ENCODE data around the gene ZNF600.
A peak's percentile ranks its signal among the peaks of the same experiment; 100 is the strongest.
"Not testable (repeated sequence)": the region's sequence is repeated elsewhere in the genome, so short reads cannot be mapped to it uniquely, and the experiment has no call there.

The ZNF600 gene

GRCh38 chr19:52789440-52789839, 2.8 kb upstream of the ZNF600 start:
- DNase-seq (ENCODE audit: low read depth) = no peak
- no peak overlapping the region for H3K4me3 ChIP-seq (ENCODE audit: low read depth, low read length)
- TF ChIP-seq CTCF (IDR thresholded peaks at IDR 0.05; ENCODE audit: control insufficient read depth, extremely low read depth, insufficient read depth) = no peak

DNA sequence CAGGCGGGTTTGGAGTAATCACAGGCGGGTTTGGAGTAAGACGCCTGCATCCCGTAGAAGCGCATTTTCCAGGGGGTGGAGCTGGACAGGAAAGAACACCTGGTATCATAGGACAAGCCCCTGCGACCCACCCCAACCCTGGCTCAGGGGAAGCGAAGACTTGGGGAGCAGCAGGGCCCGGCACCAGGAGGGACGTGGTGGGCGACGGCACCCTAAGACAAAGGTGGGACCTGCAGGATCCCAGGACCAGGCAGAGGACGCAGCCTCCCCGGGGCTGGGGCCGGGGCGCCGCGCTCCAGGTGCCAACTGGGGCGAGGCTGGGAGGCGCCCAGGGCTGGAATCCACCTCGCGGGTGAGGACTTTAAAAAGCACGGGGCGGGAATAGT, 520 bp downstream of the ZNF600 start:
- DNase-seq (ENCODE audit: low read depth) = no peak
- peak overlapping the region; percentile 90 for H3K4me3 ChIP-seq (ENCODE audit: low read depth, low read length)
- no peak for TF ChIP-seq CTCF (IDR thresholded peaks at IDR 0.05; ENCODE audit: control insufficient read depth, extremely low read depth, insufficient read depth)

- TF ChIP-seq CTCF (IDR thresholded peaks at IDR 0.05; ENCODE audit: control insufficient read depth, extremely low read depth, insufficient read depth) = no peak
- DNase-seq (ENCODE audit: low read depth) = no peak
- H3K4me3 ChIP-seq (ENCODE audit: low read depth, low read length) = peak overlapping the region; percentile 90
Observed at GRCh38 chr19:52785506-52785905, 1.1 kb downstream of the ZNF600 start.

DNA sequence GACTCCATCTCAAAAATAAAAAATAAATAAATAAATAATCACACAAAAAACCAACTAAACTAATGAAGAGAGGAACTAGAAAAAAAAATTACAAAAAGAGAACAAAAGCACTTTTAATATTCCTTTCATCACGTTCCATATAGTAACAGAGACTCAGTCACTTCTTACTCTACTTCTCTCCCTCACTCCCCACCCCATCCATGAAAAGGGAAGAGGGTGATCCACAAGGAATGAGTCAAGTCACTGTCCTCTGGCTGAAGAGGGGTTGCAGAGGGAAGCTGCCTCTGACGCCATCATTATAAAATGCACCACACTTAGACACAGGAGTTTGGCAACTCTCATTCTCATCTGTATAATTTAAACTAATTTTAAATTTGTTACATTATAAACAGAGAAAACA, 3.7 kb downstream of the ZNF600 start:
- DNase-seq (ENCODE audit: low read depth); H3K4me3 ChIP-seq (ENCODE audit: low read depth, low read length): not testable (repeated sequence)

DNA sequence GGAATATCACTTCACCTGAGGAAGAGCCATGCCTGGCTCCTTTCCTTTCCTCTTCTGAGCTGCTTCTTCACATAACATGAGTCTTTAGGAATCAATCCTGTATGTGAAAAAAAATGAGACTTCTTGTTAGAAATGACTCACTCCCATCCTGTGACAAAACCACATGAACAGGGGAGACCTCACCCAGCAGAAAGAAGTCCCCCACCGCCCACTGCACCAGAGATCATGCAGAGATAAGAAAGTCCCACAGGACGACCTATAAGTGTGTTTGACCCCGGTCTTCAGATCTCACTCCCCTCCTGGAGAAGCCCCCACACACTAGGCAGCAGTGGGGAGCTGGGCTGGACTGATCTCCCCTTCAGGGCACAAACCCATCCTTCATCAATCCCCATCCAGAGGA, 7.8 kb downstream of the ZNF600 start:
- TF ChIP-seq CTCF (IDR thresholded peaks at IDR 0.05; ENCODE audit: control insufficient read depth, extremely low read depth, insufficient read depth) = no peak
- H3K4me3 ChIP-seq (ENCODE audit: low read depth, low read length) = no peak overlapping the region
- no peak for DNase-seq (ENCODE audit: low read depth)

- H3K4me3 ChIP-seq (ENCODE audit: low read depth, low read length); DNase-seq (ENCODE audit: low read depth): not testable (repeated sequence)
Observed at GRCh38 chr19:52756447-52756846, 30.1 kb downstream of the ZNF600 start.

- H3K4me3 ChIP-seq (ENCODE audit: low read depth, low read length) = no peak overlapping the region
- no peak for DNase-seq (ENCODE audit: low read depth)
- TF ChIP-seq CTCF (IDR thresholded peaks at IDR 0.05; ENCODE audit: control insufficient read depth, extremely low read depth, insufficient read depth) = no peak
Observed at GRCh38 chr19:52749780-52750179, 36.8 kb downstream of the ZNF600 start.

DNA sequence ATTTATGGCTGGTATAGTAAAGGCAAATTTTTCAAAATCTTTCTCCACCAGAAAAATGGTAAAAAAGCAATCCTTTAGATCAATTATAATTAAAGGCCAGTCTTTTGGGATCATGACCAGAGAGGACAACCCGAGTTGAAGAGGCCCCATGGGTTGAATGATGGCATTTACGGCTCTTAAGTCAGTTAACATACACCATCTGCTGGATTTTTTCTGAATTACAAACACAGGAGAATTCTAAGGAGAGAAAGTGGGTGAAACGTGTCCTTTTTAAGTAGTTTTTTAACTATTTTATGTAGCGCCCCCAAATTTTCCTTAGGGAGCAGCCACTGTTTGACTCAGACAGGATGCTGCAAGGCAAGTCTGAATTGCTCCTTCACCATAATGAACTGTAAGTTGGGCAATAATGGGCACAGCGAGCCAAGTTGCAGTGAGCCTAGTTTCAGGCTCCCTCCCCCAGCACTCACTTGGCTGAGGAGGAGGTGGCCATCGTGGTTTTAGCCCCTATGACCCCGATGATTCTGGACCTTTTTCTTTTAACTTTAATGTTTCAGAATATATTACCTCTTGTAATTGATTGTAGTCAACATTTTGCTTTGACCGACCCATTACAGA, 38.1 kb downstream of the ZNF600 start:
- no peak for DNase-seq (ENCODE audit: low read depth)
- TF ChIP-seq CTCF (IDR thresholded peaks at IDR 0.05; ENCODE audit: control insufficient read depth, extremely low read depth, insufficient read depth) = no peak
- no peak overlapping the region for H3K4me3 ChIP-seq (ENCODE audit: low read depth, low read length)

DNA sequence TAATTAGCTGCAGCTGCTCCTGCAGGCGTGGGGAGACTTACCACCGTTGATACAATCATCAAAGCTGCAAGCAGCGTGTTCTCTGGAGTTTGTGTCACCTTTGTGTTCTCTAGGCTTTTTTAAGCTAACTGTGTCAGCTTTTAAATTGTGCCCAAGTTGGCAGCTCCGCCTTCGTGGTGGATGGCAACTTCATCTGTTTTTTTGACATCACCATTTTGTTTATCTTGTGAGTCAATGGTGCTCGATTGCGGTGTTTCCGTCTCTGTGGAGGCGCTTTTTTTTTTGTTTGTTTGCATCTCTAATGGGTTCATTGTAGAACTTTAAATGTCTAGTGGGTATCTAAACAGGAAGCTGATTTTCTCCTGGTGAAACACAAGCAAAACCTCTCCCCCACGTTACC, 40.7 kb downstream of the ZNF600 start:
- not testable (repeated sequence) for H3K4me3 ChIP-seq (ENCODE audit: low read depth, low read length); DNase-seq (ENCODE audit: low read depth)
